HG03342 (cell line): ENCODE results near the gene DOC2B.
"Not testable (repeated sequence)": the region's sequence is repeated elsewhere in the genome, so short reads cannot be mapped to it uniquely, and the experiment has no call there.

Experiments
- ATAC-seq: cut with Tn5 transposase; IDR thresholded peaks from one replicate; pipeline ENCODE4 v1.9.1; 2021; ENCODE audit warnings: mild to moderate bottlenecking, moderate library complexity; ENCODE audit not compliant: unreplicated experiment

Gene DOC2B

DNA sequence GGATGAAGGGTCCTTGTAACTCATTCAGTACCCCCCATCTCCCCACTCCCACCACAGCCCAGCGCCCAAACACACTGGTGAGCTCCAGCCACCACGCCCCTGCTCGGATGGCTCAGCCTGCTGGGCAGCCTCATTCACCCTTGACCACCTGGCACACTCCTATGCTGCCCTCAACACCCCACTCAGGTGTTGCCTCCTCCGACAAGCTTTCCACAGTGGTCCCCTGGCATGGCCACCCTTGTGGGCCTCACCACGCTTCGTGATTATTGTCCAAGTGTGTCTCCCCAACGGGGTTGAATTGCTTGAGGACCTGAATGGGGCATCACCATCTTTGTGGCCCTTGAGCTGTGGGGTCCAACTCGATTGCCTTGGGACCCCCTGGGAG is 12.0 kb upstream of the DOC2B start:
- no peak for ATAC-seq

DNA sequence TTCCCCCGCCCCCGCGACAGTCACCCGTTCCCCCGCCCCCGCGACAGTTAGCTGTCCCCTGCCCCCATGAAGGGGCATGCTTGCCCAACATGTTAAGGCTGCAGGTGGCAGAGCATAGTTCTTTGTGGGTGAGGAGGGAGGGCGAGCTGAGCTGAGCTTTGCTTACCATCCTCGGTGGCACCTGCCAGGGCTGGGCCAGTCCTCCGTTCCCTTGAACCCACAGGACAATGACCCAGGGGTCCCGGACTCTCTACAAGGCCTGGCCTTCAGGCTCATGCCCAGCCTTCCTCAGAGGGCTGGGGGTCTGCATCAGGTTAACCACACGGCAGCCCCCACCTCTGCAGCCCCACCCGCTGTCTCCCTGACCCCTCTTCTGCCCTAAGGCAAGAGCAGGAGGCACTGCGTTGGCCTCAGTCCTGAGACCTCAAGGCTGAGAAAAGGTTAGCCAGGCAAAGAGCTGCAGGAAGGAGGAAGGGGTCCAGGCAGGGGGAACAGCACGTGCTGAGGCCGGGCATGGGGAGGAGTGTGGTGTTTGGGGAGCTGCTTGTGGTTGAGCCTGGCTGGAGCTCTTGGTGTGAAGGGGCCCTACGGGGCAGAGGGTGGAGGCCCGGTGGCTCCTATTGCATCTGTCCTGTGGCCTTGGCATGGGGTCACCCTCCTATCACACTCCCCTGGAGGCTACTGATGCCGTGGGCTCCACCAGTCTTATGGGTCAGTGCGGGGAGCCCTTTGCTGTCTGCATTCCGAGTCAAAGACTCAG is 11.4 kb upstream of the DOC2B start:
- no peak for ATAC-seq

DNA sequence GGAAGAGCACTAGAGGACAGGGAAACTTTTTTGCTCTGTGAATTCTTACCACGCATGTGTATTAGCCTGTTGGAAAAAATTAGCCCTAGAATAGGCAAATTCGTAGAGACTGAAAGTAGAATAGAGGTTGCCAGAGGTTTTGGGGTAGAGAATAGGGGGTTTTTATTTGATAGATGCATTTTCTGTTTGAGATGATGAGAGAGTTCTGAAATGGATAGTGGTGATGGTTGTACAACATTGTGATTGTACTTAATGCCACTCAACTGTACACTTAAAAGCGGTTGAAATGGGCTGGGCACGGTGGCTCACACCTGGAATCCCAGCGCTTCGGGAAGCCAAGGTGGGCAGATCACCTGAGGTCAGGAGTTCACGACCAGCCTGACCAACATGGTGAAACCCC is 8.0 kb upstream of the DOC2B start:
- ATAC-seq: no peak

DNA sequence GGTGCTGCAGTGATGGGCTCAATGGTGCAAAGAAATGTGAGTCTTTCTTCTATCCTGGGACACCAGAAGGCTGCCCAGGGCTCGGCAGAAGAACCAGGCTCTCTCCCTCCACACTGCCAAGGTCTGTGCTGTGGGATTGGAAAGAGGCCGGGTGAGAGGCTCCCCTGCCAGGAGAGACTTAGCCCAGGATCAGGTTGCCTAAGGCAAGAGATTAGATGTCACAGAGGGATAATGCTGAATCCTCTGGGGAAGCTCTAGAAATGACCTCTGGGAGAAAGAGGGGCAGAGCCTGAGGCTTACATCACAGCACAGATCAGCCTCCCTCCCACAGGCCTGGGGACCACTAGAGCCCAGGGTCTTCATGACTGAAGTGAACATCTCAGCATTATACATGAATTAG is 5.7 kb upstream of the DOC2B start:
- no peak for ATAC-seq

DNA sequence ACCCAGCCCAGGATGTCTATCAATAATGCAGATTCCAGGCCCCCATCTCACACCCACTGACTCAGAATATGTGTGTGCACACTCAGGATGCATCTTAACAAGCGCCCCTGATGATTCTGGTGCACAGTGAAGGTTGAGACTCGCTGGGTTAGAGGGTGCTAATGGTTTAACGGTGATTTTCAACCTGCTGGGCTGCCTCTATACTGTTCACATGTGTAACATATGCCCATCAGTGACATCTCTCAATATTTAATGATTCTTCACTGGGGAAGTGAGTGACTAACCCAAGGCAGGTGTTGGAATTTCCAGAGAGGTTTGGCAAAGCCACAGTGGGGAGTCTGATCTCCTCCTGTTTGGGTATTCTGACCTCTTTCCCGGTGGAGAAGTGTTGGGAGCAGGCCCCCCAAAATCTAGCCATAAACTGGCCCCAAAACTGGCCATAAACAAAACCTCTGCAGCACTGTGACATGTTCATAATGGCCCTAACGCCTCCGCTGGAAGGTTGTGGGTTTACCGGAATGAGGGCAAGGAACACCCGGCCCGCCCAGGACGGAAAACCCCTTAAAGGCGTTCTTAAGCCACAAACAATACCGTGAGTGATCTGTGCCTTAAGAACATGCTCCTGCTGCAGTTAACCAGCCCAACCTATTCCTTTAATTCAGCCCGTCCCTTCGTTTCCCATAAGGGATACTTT is 4.1 kb upstream of the DOC2B start:
- no peak for ATAC-seq

DNA sequence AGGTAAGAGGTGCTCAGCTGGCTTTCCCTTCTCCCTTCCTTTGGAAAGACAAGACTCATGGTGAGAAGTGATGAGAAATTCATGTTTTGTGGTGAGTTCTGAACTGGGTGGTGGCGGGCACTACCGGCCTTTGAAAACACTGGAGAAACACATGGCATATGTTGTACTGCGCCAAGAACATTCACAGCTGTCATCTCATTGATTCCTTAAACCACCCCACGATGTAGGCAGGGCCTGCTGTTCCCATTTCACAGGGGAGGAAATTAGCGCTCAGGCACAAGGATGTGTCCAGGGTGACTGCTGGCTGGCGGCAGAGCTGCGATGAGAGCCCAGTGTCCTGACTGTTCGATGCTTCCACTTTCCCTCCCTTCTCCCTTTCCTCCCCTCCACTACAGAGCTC is 1.6 kb upstream of the DOC2B start:
- no peak for ATAC-seq

DNA sequence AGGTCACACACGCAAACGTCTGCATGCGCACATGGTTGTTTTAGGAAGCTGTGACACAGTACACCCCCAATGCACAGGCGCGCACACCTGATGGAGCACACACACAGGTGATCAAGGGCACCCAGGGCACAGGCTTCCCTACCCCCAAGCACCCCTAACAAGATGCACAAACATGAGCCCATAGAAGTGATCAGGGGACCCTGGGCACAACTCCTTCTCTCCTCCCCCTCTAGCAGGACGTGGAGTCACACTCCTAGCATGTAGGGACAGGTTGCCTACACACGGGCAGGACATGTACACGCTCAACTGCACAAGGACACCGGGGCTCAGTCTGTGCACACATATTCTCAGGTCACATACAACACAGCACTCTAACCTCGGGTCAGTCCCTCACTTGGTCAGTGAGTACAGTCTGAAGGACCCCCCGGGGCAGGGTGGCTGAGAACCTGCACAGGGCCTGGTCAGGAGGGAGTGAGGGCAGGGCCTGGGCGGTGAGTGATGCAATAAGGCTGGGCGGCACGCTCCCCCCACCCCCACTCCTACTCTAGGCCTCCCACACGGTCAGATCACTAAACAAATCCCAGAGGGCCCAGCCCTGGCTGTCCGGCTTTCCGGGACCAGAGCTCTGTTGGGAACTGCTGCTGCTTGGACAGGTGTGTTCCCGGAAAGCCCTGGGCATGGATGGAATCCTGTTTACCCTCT is 751 bp upstream of the DOC2B start:
- no peak for ATAC-seq

DNA sequence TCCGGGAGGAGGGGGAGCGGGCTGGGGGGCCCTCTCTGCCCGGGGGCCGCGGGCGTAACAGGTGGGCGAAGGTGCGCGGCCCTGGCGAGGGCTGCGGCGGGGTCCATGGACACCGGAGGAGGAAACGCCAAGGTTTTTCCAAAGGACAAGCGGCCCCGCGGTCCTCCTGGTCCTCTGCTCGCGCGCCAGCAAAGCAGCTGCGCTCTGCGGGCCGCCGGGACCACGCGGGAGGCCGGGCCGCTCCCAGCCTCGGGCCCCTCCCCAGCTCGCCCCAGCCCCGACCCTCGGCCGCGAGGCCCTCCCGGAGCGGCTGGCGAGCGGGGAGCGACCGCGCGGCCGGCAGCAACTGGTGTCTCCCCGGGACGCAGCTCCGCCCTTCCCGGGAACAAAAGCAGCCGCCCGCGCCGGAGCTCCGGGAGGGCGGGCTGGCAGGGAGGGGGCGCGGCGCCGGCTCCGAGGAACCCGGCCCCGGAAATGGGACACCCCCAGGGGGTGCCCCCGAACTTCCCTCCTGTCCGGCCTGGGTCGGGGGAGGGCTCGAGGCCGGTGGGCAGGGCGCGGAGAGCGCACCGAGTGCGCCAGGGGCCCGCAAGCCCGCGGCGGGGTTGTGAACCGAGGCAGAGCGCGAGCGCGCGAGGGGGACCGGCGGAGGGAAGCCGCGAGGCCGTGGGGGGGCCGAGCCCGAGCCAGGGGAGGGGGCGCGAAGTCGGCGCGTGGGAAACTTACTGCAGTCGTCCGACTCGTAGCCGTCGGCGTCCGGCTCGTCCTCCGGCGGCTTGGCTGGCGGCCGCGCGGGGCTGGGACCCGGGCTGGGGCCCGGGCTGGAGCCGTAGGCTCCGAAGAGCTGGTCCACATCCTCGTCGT is 837 bp downstream of the DOC2B start:
- no peak for ATAC-seq

DNA sequence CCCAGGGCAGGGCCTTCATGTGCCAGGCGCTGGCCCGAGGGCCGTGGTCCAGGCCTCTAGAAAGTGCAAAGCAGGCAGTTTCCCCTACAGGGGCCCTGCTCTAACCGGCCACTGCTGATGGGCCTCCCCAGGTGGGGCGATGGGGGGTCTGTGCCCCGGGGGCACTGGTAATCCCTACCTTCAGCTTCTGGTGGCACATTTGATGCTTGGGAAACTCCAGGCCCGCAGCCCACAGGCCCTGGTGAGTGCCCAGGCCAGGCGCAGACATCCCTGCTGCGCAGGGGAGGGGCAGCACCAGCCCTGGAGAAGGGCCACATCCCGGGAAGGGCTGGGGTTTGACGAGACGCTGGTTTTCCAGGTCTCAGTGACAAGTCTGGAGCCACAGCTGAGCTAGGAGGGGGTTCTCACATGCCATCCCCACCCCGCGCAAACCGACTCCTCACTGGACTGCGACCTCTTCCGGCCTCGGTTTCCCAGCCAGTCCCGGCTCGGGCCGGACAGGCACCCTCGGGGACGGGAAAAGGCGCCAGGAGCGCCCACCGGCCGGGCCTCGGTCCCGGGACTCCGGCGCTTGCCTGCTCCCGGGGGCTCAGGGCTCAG is 1.6 kb downstream of the DOC2B start:
- no peak for ATAC-seq

DNA sequence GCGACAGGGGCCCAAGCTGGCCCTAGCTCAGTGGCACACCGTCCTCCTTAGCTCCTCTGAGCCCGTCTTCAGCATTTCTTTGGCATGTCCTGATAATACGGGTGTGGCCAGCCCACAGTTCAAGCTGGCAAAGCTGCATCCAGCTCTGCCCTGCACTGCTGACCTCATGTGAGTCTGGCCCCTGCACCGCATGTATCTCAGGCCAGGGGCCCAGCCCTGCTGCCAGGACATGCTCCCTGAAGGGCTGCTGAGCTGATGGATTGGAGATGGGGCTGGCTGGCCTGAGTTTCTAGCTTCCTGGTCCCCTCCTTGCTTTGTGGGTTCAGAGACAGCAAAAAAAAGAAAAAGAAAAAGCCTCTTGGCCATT is 2.4 kb downstream of the DOC2B start:
- ATAC-seq: no peak

DNA sequence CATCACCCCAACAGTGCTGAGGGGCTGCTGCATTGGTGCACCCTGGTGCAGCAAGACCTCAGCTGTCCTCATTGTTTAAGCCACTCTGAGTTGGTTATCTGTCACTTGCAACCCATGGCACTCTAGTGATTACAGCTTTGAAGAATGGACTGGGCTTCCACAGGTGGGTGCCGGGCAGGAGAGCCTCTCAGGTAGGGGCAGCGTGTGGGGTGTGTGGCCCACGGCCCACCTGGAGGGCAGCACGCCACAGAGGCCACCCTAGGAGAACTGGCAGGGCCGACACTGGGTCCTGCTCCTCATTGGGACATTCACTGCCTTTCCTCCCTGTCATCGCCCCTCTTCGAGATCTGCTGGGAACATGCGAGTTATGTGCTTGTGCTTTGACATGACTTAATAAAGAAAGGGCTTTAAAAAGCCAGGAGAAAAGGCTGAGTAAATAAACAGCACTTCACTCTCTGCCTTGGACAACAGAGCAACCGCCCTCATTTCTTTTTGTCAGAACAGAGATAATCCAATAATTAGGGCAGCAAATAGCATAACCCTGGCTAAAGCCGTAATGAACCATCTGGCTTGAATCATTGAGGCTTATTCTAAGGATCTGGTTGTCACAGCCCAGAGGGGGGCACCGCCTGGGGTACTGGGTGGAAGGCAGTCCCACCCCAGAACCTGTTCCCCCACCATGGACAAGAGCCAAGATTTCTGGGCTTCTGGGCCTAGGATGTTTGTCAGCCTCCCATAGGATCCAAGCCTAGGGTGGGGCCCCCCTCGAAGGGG is 3.0 kb downstream of the DOC2B start:
- no peak for ATAC-seq

DNA sequence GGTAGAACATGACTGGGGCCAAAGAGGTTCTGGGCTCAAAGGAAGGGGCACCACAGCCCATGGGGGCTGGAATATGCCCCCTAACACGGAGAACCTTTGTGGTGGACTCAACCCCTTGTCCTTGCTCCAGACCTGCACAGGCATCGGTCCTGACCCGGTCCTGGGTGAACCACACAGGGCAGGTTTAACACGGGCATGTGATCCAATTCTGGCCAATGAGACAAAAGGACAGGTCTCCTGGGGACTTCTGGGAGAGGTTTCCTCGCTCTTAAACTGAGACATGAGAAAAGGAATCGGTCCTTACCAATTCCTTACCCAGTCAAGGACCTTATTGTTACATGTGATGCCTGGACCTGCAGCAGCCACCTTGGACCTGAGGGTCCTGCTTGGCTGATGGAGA is 3.7 kb downstream of the DOC2B start:
- ATAC-seq: no peak

DNA sequence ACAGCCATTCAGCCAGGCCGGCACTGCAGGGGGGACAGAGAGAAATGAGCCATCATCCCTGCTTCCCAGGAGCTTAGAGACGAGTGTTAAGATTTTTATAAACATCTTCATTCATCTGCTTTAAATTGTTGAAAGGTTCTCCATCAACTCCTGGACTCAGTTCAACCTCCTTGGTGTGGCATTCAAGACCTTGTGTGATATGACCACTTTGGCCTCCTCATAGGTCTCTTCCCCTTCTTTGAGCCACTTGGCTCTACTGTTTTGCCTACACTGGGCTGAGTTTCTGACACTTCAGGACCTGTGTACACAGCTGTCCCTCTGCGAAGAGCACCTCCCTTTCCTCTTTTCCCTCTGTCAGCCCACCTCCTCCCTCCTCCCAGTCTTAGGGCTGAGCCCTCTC is 4.3 kb downstream of the DOC2B start:
- no peak for ATAC-seq

DNA sequence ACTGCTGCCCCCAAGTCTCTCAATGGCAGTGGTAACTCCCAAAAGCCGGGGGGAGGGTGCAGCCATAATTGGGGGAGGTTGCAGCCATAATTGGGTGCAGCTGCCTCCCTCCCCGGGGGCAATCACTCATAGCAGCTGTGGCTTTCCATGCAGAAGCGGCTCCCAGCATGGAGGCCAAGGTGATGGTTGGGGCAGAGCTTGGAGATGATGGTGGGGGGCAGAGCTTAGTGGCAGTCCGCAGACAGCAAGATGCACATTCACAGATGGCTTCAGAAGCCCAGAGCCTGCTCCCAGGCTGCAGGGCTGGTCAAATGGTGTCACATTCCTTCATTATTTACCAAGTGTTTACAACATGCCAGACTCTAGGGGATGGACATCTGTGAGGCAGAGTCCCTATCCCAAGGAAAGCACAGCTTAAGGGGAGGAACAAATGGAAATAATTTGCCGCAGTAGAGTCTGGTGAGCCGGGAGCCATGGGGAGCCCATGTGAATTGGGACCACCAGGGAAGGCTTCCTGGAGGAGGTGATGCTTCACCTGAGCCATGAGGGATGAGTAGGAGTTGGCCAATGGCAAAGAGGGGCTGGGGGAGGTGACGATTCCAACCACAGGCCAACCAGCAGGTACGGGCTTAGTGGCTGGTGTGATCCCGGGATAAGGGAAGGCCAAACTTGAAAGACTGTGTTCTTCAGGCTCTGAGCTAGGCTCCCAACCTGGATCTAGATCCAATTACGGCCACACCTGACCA is 8.1 kb downstream of the DOC2B start:
- no peak for ATAC-seq

DNA sequence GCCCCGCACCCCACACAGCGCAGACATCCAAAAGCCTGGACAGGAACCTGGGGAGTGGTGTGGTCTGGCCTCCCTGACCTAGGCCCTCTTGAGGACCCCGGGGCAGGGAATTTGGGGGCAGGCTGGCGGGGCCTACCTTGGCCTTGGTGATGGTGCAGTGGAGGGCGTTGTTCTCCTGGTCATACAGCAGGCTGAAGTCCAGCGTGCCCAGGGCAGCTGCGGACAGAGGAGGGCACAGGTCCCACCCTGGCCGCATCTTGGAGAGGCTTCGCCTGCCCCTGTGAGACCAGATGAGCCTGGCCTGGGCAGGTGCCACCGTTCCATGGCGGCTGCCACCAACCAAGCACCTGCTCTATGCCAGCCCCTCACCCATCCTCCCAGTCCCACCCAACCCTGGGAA is 9.0 kb downstream of the DOC2B start:
- no peak for ATAC-seq

DNA sequence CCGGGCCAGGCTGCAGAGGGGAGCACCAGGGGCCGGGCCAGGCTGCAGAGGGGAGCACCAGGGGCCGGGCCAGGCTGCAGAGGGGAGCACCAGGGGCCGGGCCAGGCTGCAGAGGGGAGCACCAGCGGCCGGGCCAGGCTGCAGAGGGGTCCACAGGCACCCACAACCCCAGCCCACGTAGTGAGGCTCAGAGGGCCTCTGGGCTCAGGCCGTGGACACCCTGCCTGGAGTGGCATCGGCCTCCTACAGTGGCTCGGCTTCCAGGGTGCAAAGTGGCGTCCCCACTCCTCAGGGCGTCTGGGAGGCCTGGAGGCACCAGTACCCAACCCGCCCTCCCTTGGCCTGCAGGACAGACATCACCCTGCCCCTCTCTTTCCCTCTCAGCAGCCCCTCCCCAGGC is 9.6 kb downstream of the DOC2B start:
- no peak for ATAC-seq

DNA sequence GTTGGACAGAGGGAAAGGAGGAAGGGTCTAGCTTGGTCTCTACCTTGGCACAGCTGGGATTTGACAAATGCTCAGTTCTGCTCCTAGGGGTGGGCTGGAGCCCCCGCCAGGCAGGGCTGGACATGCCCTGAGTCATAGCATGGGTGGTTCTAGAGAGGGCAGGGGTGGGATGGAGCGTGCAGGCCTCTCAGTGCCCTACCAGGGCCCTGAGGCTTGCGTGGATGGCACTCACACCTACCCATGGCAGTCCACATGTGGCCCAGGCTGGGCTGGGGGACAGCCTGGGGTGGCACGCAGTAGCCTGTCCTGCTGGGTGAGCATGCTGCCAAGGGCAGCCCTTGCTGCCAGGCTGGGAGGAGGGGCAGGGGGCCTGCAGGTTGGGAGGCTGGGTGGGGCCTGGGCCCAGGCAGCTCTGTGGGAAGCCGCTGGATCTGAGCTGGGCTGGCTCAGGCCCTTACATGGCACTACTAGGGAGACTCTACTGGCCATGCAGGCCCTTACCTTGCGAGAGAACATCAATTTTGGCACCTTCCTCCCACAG is 11.2 kb downstream of the DOC2B start:
- no peak for ATAC-seq

DNA sequence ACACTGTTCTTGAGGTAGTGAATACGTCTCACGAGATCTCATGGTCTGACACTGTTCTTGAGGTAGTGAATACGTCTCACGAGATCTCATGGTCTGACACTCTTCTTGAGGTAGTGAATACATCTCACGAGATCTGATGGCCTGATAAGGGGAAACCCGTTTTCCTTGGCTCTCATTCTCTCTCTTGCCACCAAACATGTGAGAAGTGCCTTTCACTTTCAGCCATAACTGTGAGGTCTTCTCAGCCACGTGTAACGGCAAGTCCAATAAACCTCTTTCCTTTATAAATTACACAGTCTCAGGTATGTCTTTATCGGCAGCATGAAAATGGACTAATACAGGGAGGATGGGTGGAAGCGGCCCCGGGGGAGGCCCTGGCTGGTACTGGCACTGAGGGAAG is 12.8 kb downstream of the DOC2B start:
- not testable (repeated sequence) for ATAC-seq

DNA sequence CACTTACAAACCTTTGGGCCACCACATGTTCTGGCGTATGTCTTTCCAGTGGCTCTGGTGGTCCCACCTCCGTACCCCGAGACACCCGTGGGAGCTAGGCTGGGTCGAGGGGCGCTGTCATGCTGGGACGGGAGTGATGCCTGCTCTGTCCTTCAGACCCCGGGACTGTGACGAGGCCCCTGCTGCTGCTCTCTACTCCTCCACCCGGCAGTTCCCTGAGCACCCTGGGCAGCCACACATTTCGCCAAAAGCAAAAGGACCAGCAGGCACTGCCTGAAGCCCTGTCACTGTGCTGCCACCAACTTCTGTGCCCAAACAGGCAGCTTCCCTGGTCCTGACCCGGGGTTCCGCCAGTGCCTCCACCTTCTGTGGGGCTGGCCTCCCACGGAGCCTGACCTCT is 15.5 kb downstream of the DOC2B start:
- ATAC-seq: no peak
